Thyroid gland (tissue), 4 donors: ENCODE results near the gene RPN2. TPM values are rescaled to one million over a fixed set of nuclear protein-coding genes. Genes with fewer than 3 reads are reported as not detected.
A peak's percentile ranks its signal among the peaks of the same experiment; 100 is the strongest.

Experiments used
- DNase-seq, 2 donors: peaks; one replicate each; pipeline ENCODE4 v3.0.0-alpha.2; 2019
- H3K27ac ChIP-seq, 3 donors: fragments of 200-600 bp; sonication (generic); 1 replicate in 2 of 3; 2 replicates in 1 of 3; pipeline ENCODE4 v1.5.1; 2016 to 2019; ENCODE audit warnings: mild to moderate bottlenecking in 1 of 3, moderate library complexity in 1 of 3
- H3K27me3 ChIP-seq: fragments of 200-600 bp; sonication (generic); one replicate; pipeline ENCODE4 v1.5.1; 2019
- H3K36me3 ChIP-seq, 2 donors: fragments of 200-600 bp; sonication (generic); one replicate each; pipeline ENCODE4 v1.5.1; 2016 to 2019
- H3K4me1 ChIP-seq, 2 donors: fragments of 200-600 bp; sonication (generic); one replicate each; pipeline ENCODE4 v1.5.1; 2017 to 2019
- H3K4me3 ChIP-seq, 3 donors: fragments of 200-600 bp; sonication (generic); replicated peaks in 1 of 3; 1 replicate in 2 of 3; 2 replicates in 1 of 3; pipeline ENCODE4 v1.5.1; 2016; ENCODE audit warnings: mild to moderate bottlenecking in 1 of 3
- H3K9me3 ChIP-seq: fragments of 200-600 bp; sonication (generic); one replicate; pipeline ENCODE4 v1.5.1; 2017
- POLR2A ChIP-seq, 2 donors: fragments of 450-650 bp; IDR thresholded peaks; one replicate each; pipeline ENCODE4 v1.6.1; 2017; ENCODE audit warnings: antibody characterized with exemption in 2 of 2, mild to moderate bottlenecking in 2 of 2, moderate library complexity in 1 of 2
- WGBS, 2 donors: methylation state at CpG; one replicate each; pipeline ENCODE4 v1.1.5; 2017; 5-methylcytosine and 5-hydroxymethylcytosine counted together
- intact Hi-C: fragments of 100-400 bp; cut with DNase I; formaldehyde crosslinking; loops from one replicate; pipeline ENCODE4 v1.15.1; 2023
- total RNA-seq, 4 donors: library from RNA; depleted of rRNA; stranded (reverse); fragments of >200 nt; gene quantifications; one replicate each; pipeline ENCODE4 v1.2.3, GENCODE V29; 2016
- TF ChIP-seq, protein P1 (sequence below), 6 experiments: fragments of 200-600 bp in 3 of 6; fragments of 450-650 bp in 3 of 6; sonication (generic) in 3 of 6; IDR thresholded peaks; one replicate each; pipeline ENCODE4 v1.5.1; 2016 to 2019; ENCODE audit warnings: antibody characterized with exemption in 6 of 6, mild to moderate bottlenecking in 2 of 6, inconsistent platforms in 1 of 6, moderate library complexity in 1 of 6

RPN2 gene
- total RNA-seq, 4 donors from 2014 or later: 175 to 342 (median 296) TPM

DNA sequence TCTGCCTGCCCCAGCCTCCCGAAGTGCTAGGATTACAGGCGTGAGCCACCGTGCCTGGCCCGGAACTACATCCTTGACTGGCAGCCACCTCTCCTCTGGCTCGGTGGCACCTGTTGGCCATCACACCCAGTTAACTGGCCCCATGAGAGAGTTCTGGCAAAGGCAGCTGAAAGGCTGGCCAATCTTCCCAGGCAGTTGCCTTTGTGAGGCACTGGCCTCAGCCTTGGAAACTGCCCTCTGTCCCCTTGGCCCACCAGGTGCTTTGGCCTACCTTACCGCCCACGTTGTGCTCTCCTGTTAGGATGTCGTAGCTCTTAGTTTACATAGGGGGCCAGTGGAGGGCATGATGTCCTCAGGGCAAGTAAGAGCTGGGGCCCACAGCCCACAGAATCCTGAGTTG lies 100.7 kb downstream of the RPN2 start:
- Histone ChIP-seq H3K4me3 (no peak overlapping the region), H3K4me1 (peaks cover 7 to 9% of the 10 kb centered on the region in 2 donors), H3K36me3 (no peaks in the 10 kb centered on the region), H3K27ac (no peak overlapping the region), H3K9me3 (no peaks in the 10 kb centered on the region), H3K27me3 (no peaks in the 10 kb centered on the region)
- DNase-seq: no peak
- no peak for TF ChIP-seq POLR2A (IDR thresholded peaks at IDR 0.05)
- TF ChIP-seq, protein P1, sequence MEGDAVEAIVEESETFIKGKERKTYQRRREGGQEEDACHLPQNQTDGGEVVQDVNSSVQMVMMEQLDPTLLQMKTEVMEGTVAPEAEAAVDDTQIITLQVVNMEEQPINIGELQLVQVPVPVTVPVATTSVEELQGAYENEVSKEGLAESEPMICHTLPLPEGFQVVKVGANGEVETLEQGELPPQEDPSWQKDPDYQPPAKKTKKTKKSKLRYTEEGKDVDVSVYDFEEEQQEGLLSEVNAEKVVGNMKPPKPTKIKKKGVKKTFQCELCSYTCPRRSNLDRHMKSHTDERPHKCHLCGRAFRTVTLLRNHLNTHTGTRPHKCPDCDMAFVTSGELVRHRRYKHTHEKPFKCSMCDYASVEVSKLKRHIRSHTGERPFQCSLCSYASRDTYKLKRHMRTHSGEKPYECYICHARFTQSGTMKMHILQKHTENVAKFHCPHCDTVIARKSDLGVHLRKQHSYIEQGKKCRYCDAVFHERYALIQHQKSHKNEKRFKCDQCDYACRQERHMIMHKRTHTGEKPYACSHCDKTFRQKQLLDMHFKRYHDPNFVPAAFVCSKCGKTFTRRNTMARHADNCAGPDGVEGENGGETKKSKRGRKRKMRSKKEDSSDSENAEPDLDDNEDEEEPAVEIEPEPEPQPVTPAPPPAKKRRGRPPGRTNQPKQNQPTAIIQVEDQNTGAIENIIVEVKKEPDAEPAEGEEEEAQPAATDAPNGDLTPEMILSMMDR (IDR thresholded peaks at IDR 0.05): no peak
- 61 to 73% methylated on average over 7 of the region's 8 CpGs for WGBS, 2 donors
- intact Hi-C loops: no loop called here

DNA sequence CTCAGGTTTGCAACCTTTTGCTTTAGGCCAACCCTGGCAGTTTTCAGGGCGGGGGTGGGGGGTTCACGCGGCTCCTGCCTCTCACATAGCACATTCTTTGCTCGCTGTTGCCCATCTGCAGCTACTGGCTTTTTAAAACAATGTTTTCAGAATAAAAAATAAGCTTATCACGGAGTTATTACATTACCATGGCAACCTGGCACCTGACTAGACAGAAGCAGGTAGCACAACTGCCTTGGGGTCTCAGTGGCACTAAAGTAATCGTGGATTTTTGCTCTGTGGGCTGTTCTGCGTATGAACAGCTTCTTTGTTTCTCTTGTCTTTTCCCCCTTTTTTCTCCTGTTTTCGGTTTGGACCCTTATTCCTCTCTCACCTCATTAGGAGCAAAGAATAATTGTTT lies 101.3 kb downstream of the RPN2 start:
- Histone ChIP-seq H3K4me1 (peaks cover 7 to 9% of the 10 kb centered on the region in 2 donors), H3K27me3 (no peaks in the 10 kb centered on the region), H3K27ac (no peak overlapping the region), H3K4me3 (no peak overlapping the region), H3K36me3 (no peaks in the 10 kb centered on the region), H3K9me3 (no peaks in the 10 kb centered on the region)
- TF ChIP-seq, protein P1 (IDR thresholded peaks at IDR 0.05): no peak
- TF ChIP-seq POLR2A (IDR thresholded peaks at IDR 0.05): no peak
- no peak for DNase-seq
- 74 to 79% methylated on average over 8 of the region's 8 CpGs for WGBS, 2 donors
- intact Hi-C loops: no loop called here

DNA sequence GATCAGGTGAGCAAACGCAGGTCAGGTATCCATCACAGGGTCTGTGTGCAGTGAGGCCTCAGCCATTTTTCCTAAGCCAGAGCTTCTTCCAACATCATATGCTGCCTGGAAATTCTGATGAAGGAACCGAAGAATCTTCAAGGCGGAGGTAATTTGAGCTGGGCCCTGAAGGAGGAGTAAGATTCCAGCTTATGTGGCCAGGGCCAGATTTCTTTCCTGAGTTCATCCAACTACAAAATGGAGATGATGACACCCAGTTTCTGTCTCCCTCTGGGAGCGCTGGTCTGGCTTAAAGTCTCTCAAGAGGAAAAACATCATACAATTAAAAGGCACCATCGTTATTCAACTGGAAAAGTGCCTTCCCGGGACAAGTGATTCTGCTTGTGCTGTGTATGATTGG lies 103.4 kb downstream of the RPN2 start:
- no peak overlapping the region for H3K4me3 ChIP-seq
- no peaks in the 10 kb centered on the region for H3K36me3 ChIP-seq
- H3K27ac ChIP-seq: no peak overlapping the region
- TF ChIP-seq POLR2A (IDR thresholded peaks at IDR 0.05): no peak
- TF ChIP-seq, protein P1 (IDR thresholded peaks at IDR 0.05): peak in 1 of 6 experiments; percentile 20
- H3K27me3 ChIP-seq: no peaks in the 10 kb centered on the region
- 65 to 71% methylated on average over 6 of the region's 6 CpGs for WGBS, 2 donors
- no peaks in the 10 kb centered on the region for H3K9me3 ChIP-seq
- no peaks in the 10 kb centered on the region for H3K4me1 ChIP-seq
- intact Hi-C loops: no loop called here
- no peak for DNase-seq

GRCh38 chr20:37283530-37284195 lies 104.5 kb downstream of the RPN2 start:
- H3K9me3 ChIP-seq: no peaks in the 10 kb centered on the region
- peaks cover 7 to 8% of the 10 kb centered on the region in 2 donors for H3K4me1 ChIP-seq
- no peaks in the 10 kb centered on the region for H3K36me3 ChIP-seq
- DNase-seq: no peak
- intact Hi-C loops: no loop called here
- H3K4me3 ChIP-seq: no peak overlapping the region
- WGBS, 2 donors: 79 to 91% methylated on average over 9 of the region's 9 CpGs
- TF ChIP-seq, protein P1 (IDR thresholded peaks at IDR 0.05): no peak
- TF ChIP-seq POLR2A (IDR thresholded peaks at IDR 0.05): no peak
- H3K27me3 ChIP-seq: no peaks in the 10 kb centered on the region
- H3K27ac ChIP-seq: no peak overlapping the region

- Histone ChIP-seq H3K9me3 (no peaks in the 10 kb centered on the region), H3K27me3 (no peaks in the 10 kb centered on the region), H3K4me3 (no peak overlapping the region), H3K4me1 (peaks cover 7 to 10% of the 10 kb centered on the region in 2 donors), H3K36me3 (no peaks in the 10 kb centered on the region), H3K27ac (no peak overlapping the region)
- 91 to 94% methylated on average over 6 of the region's 6 CpGs for WGBS, 2 donors
- no peak for DNase-seq
- TF ChIP-seq, protein P1 (IDR thresholded peaks at IDR 0.05): no peak
- no peak for TF ChIP-seq POLR2A (IDR thresholded peaks at IDR 0.05)
- intact Hi-C loops: no loop called here
These were observed 105.6 kb downstream of the RPN2 start for GRCh38 chr20:37284691-37285161.
